ENCODE data around the gene PEAK3. TPM values are rescaled to one million over a fixed set of nuclear protein-coding genes. Genes with fewer than 3 reads are reported as not detected.

The PEAK3 gene
- total RNA-seq, 2 donors from 2014 or later, result 1.5 to 1.9 TPM

- Histone ChIP-seq H3K9me3 (peaks cover 0 to 3% of the 10 kb centered on the region in 2 donors), H3K27me3 (peaks cover 0 to 14% of the 10 kb centered on the region in 2 donors), H3K36me3 (no peaks in the 10 kb centered on the region), H3K4me3 (no peak overlapping the region), H3K4me1 (peaks cover 0 to 8% of the 10 kb centered on the region in 2 donors), H3K27ac (no peak overlapping the region)
- no peak for TF ChIP-seq CTCF (IDR thresholded peaks at IDR 0.05)
- DNase-seq (ENCODE audit: low spot score), result no peak
Measured at GRCh38 chr19:2311093-2311492, 29.1 kb upstream of the PEAK3 start.

- peaks cover 0 to 1% of the 10 kb centered on the region in 2 donors for H3K9me3 ChIP-seq
- no peak for DNase-seq (ENCODE audit: low spot score)
- no peak overlapping the region for H3K4me3 ChIP-seq
- H3K36me3 ChIP-seq, result no peaks in the 10 kb centered on the region
- H3K27ac ChIP-seq, result no peak overlapping the region
- H3K27me3 ChIP-seq, result peaks cover 0 to 14% of the 10 kb centered on the region in 2 donors
- peaks cover 0 to 4% of the 10 kb centered on the region in 2 donors for H3K4me1 ChIP-seq
- no peak for TF ChIP-seq CTCF (IDR thresholded peaks at IDR 0.05)
Measured at GRCh38 chr19:2309734-2310362, 27.9 kb upstream of the PEAK3 start.

GRCh38 chr19:2308114-2308556 is 26.2 kb upstream of the PEAK3 start, which contains the start of gene LINGO3:
LINGO3 (minus strand) TSS chr19:2308154; CDS start chr19:2291776, 16,378 bp downstream.
- no peak within 1 kb of the TSS for H3K27ac ChIP-seq
- H3K4me1 ChIP-seq, result peaks cover 0 to 4% of the 10 kb centered on the region in 2 donors
- TF ChIP-seq CTCF (IDR thresholded peaks at IDR 0.05), result no peak
- no peak within 1 kb of the TSS for H3K4me3 ChIP-seq
- H3K27me3 ChIP-seq, result peaks cover 0 to 14% of the 10 kb centered on the region in 2 donors
- H3K9me3 ChIP-seq, result no peaks in the 10 kb centered on the region
- DNase-seq (ENCODE audit: low spot score), result no peak
- no peaks in the 10 kb centered on the region for H3K36me3 ChIP-seq

- Histone ChIP-seq H3K9me3 (no peaks in the 10 kb centered on the region), H3K27me3 (peaks cover 0 to 11% of the 10 kb centered on the region in 2 donors), H3K36me3 (no peaks in the 10 kb centered on the region), H3K4me1 (peaks cover 0 to 10% of the 10 kb centered on the region in 2 donors), H3K4me3 (no peak overlapping the region), H3K27ac (no peak overlapping the region)
- TF ChIP-seq CTCF (IDR thresholded peaks at IDR 0.05), result no peak
- DNase-seq (ENCODE audit: low spot score), result no peak
Measured at GRCh38 chr19:2307518-2308012, 25.6 kb upstream of the PEAK3 start.

- no peak overlapping the region for H3K27ac ChIP-seq
- H3K9me3 ChIP-seq, result no peaks in the 10 kb centered on the region
- peaks cover 0 to 16% of the 10 kb centered on the region in 2 donors for H3K4me1 ChIP-seq
- peaks cover 0 to 6% of the 10 kb centered on the region in 2 donors for H3K27me3 ChIP-seq
- DNase-seq (ENCODE audit: low spot score), result no peak
- H3K4me3 ChIP-seq, result no peak overlapping the region
- TF ChIP-seq CTCF (IDR thresholded peaks at IDR 0.05), result no peak
- H3K36me3 ChIP-seq, result no peaks in the 10 kb centered on the region
Measured at GRCh38 chr19:2306971-2307370, 25.0 kb upstream of the PEAK3 start.

Data from right atrium auricular region (tissue), 2 donors.